Fibroblast of lung (primary cell): ENCODE data around the gene PFN3. TPM values are rescaled to one million over a fixed set of nuclear protein-coding genes. Genes with fewer than 3 reads are reported as not detected.

ENCODE experiments used
- DNase-seq, 2 donors: peaks; one replicate each; pipeline versions ENCODE4 v3.0.0 to v3.0.0-alpha.2; 2010; ENCODE audit warnings: low read depth in 2 of 2
- H2AFZ ChIP-seq: 2 replicates; pipeline ENCODE4 v1.5.1; 2012; ENCODE audit warnings: low read length, control low read depth, inconsistent platforms
- H3K27ac ChIP-seq: 2 replicates; pipeline ENCODE4 v1.5.1; 2011; ENCODE audit warnings: low read length, control low read depth; ENCODE audit not compliant: insufficient read depth
- H3K27me3 ChIP-seq: 2 replicates; pipeline ENCODE4 v1.5.1; 2011; ENCODE audit warnings: mild to moderate bottlenecking, low read length; ENCODE audit not compliant: control insufficient read depth, insufficient read depth
- H3K36me3 ChIP-seq: 2 replicates; pipeline ENCODE4 v1.5.1; 2011; ENCODE audit warnings: low read length; ENCODE audit not compliant: control insufficient read depth, insufficient read depth
- H3K4me1 ChIP-seq: 2 replicates; pipeline ENCODE4 v1.5.1; 2011; ENCODE audit warnings: low read length; ENCODE audit not compliant: control insufficient read depth, insufficient read depth; ENCODE audit errors: extremely low read depth
- H3K4me2 ChIP-seq: 2 replicates; pipeline ENCODE4 v1.5.1; 2011; ENCODE audit warnings: low read length, control low read depth; ENCODE audit not compliant: insufficient read depth; ENCODE audit errors: extremely low read depth
- H3K4me3 ChIP-seq, 4 experiments: fragments of 200-600 bp in 1 of 4; sonication (generic) in 1 of 4; replicated peaks in 1 of 4; 2 replicates each; pipeline ENCODE4 v1.5.1; 2011 to 2016; ENCODE audit warnings: low read length in 4 of 4, low read depth in 3 of 4, mild to moderate bottlenecking in 3 of 4, control low read depth in 2 of 4, inconsistent platforms in 1 of 4, mixed read lengths in 1 of 4; ENCODE audit not compliant: insufficient read depth in 1 of 4; ENCODE audit errors: control extremely low read depth in 1 of 4
- H3K79me2 ChIP-seq: 2 replicates; pipeline ENCODE4 v1.5.1; 2012; ENCODE audit warnings: mild to moderate bottlenecking, low read length, inconsistent platforms; ENCODE audit not compliant: control insufficient read depth, insufficient read depth
- H3K9ac ChIP-seq: 2 replicates; pipeline ENCODE4 v1.5.1; 2011; ENCODE audit warnings: mild to moderate bottlenecking, low read length, control low read depth; ENCODE audit not compliant: insufficient read depth
- H3K9me3 ChIP-seq: 2 replicates; pipeline ENCODE4 v1.5.1; 2012; ENCODE audit warnings: low read depth, low read length; ENCODE audit not compliant: control insufficient read depth, insufficient read depth
- H4K20me1 ChIP-seq: 2 replicates; pipeline ENCODE4 v1.5.1; 2011; ENCODE audit warnings: low read length; ENCODE audit not compliant: control insufficient read depth, insufficient read depth; ENCODE audit errors: extremely low read depth
- EZH2 ChIP-seq: IDR thresholded peaks from 2 replicates; pipeline ENCODE4 v1.5.1; 2012; ENCODE audit warnings: low read length, control low read depth, mild to moderate bottlenecking; ENCODE audit errors: missing control alignments
- polyA plus RNA-seq, 2 donors: library from polyadenylated mRNA; depleted of rRNA in 1 of 2; stranded (reverse) in 1 of 2; unstranded in 1 of 2; fragments of >200 nt; gene quantifications; 2 replicates each; pipeline ENCODE4 v1.2.1, GENCODE V29; 2011 to 2012; ENCODE audit warnings: missing spikeins in 1 of 2
- total RNA-seq: library from RNA; depleted of rRNA; stranded (reverse); fragments of >200 nt; gene quantifications from 2 replicates; pipeline ENCODE4 v1.2.1, GENCODE V29; 2014
- TF ChIP-seq, protein P1 (sequence below), 2 donors: IDR thresholded peaks in 1 of 2; conservative IDR thresholded peaks in 1 of 2; 1 replicate in 1 of 2; 2 replicates in 1 of 2; pipeline ENCODE4 v1.5.1; 2011 to 2012; ENCODE audit warnings: low read length in 2 of 2, control low read depth in 1 of 2, inconsistent platforms in 1 of 2, low read depth in 1 of 2, mild to moderate bottlenecking in 1 of 2

The PFN3 gene
- total and polyA plus RNA-seq, 2 donors (not counting 1 experiment from before 2014, with no cell fraction given), result not detected

DNA sequence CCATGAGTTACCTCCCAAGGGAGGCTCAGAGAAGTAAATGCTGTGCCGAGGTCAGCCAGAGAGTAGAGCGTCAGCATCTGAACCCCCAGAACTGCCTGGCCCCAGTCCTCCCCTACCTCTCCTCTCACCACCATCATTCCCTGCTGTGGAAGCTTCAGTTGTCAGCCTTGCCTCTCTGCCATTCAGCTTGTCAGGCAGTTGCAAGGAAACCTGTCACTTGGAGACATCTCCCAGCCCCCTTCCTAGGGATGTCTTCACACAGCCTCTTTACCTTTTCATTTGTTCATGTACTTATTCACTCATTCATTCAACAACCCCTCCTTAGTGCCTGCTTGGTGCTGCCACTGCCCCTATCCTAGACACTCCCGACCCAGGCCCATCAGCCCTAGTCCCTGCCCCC, 40.6 kb downstream of the PFN3 start:
- Histone ChIP-seq H3K27me3 (peaks cover 17% of the 10 kb centered on the region), H3K79me2 (no peaks in the 10 kb centered on the region), H3K4me3 (no peak overlapping the region), H3K9ac (no peak overlapping the region), H3K9me3 (no peaks in the 10 kb centered on the region), H2AFZ (no peak overlapping the region), H3K36me3 (no peaks in the 10 kb centered on the region), H3K27ac (no peak overlapping the region), H3K4me1 (no peaks in the 10 kb centered on the region), H3K4me2 (no peak overlapping the region), H4K20me1 (no peaks in the 10 kb centered on the region)
- no peak for TF ChIP-seq EZH2
- TF ChIP-seq, protein P1, sequence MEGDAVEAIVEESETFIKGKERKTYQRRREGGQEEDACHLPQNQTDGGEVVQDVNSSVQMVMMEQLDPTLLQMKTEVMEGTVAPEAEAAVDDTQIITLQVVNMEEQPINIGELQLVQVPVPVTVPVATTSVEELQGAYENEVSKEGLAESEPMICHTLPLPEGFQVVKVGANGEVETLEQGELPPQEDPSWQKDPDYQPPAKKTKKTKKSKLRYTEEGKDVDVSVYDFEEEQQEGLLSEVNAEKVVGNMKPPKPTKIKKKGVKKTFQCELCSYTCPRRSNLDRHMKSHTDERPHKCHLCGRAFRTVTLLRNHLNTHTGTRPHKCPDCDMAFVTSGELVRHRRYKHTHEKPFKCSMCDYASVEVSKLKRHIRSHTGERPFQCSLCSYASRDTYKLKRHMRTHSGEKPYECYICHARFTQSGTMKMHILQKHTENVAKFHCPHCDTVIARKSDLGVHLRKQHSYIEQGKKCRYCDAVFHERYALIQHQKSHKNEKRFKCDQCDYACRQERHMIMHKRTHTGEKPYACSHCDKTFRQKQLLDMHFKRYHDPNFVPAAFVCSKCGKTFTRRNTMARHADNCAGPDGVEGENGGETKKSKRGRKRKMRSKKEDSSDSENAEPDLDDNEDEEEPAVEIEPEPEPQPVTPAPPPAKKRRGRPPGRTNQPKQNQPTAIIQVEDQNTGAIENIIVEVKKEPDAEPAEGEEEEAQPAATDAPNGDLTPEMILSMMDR (conservative IDR thresholded peaks at IDR 0.05 in 1 of 2, IDR thresholded peaks at IDR 0.05 in 1 of 2; ENCODE audit: low read depth in 1 of 2, low read length in 2 of 2), result no peak
- DNase-seq, result no peak

DNA sequence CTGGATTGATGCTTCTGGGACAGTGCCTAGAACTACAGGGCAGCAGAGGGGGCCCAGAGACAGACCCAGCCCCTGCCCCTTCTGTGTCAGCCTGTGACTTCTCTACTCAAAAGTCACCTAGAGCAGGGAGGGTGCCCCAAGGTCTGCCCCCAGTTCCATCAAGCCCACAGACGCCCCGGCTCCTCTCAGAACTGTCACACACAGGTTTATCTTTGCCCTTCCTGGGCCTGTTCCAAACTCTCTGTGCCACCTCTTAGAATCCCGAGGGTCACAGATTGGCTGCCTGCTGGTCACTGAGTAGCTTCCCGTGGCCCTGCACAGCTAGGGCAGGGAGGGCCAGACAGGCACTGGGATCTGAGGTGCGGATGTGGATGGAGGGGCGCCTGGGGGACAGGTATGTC, 41.0 kb downstream of the PFN3 start:
- no peak overlapping the region for H2AFZ ChIP-seq
- H3K27me3 ChIP-seq, result peaks cover 17% of the 10 kb centered on the region
- H3K9ac ChIP-seq, result no peak overlapping the region
- H3K4me1 ChIP-seq, result no peaks in the 10 kb centered on the region
- no peak overlapping the region for H3K4me3 ChIP-seq
- H3K36me3 ChIP-seq, result no peaks in the 10 kb centered on the region
- no peaks in the 10 kb centered on the region for H4K20me1 ChIP-seq
- no peak overlapping the region for H3K4me2 ChIP-seq
- no peaks in the 10 kb centered on the region for H3K79me2 ChIP-seq
- TF ChIP-seq, protein P1 (conservative IDR thresholded peaks at IDR 0.05 in 1 of 2, IDR thresholded peaks at IDR 0.05 in 1 of 2; ENCODE audit: low read depth in 1 of 2, low read length in 2 of 2), result no peak
- TF ChIP-seq EZH2, result no peak
- no peak overlapping the region for H3K27ac ChIP-seq
- H3K9me3 ChIP-seq, result no peaks in the 10 kb centered on the region
- DNase-seq, result no peak

DNA sequence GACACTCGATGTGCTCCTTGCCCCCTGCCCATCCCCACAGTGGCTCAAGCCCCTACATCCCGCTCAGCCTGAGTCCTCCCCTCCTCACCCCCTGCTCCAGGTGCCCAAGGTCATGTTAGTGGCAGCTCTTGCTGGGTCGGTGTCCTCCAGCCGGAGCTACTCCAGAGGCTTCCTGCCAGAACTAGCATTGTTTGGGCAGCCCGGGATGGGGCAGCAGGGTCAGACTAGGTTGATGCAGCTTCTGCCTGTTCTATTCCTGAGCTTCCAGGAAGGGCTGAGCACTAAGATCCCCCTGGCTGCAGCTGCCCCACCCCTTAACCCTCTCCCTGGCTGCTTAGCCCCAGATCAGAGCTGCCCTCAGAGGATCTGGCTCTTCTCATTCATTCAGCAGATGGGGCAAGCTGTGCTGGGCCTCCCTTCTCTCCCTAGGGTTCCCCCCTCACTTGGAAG, 42.1 kb downstream of the PFN3 start:
- Histone ChIP-seq H3K4me2 (no peak overlapping the region), H3K4me1 (no peaks in the 10 kb centered on the region), H4K20me1 (no peaks in the 10 kb centered on the region), H3K36me3 (no peaks in the 10 kb centered on the region), H3K4me3 (no peak overlapping the region), H3K9ac (no peak overlapping the region), H3K79me2 (no peaks in the 10 kb centered on the region), H3K27ac (no peak overlapping the region), H2AFZ (no peak overlapping the region), H3K27me3 (peaks cover 17% of the 10 kb centered on the region), H3K9me3 (no peaks in the 10 kb centered on the region)
- no peak for DNase-seq
- TF ChIP-seq, protein P1 (conservative IDR thresholded peaks at IDR 0.05 in 1 of 2, IDR thresholded peaks at IDR 0.05 in 1 of 2; ENCODE audit: low read depth in 1 of 2, low read length in 2 of 2), result no peak
- TF ChIP-seq EZH2, result no peak
